ENCODE data around the gene ERGIC2. TPM values are rescaled to one million over a fixed set of nuclear protein-coding genes. Genes with fewer than 3 reads are reported as not detected.
"Not testable (repeated sequence)": the region's sequence is repeated elsewhere in the genome, so short reads cannot be mapped to it uniquely, and the experiment has no call there.

The ERGIC2 gene
- total RNA-seq, 1 donor from 2014 or later: 43.7 TPM

DNA sequence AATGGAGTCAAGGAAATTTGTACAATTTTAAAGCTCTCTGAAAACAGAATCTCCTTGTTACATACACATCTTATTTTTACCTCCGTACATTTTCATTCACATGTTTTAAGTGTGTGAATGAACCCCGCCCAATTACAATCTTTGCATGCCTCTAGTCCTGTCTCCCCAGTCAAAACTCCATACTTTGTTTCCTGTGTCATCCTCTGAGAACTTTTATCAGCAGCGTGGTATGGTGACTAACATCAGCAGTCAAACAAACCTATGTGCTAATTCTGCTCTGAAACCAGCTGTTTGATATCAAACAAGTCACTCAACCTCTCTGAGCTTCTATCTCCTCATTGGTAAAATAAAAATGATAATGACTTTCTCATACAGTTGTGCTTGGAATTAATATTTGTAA, 15.8 kb upstream of the ERGIC2 start:
- peaks cover 13% of the 10 kb centered on the region for H3K27me3 Mint-ChIP-seq
- H3K36me3 Mint-ChIP-seq (ENCODE audit: low read depth): no peaks in the 10 kb centered on the region
- no peak for DNase-seq
- POLR2A ChIA-PET: no interaction called here
- no peaks in the 10 kb centered on the region for H3K4me1 Mint-ChIP-seq
- TF ChIP-seq CTCF (IDR thresholded peaks at IDR 0.05): no peak
- no peak overlapping the region for H3K4me3 Mint-ChIP-seq
- intact Hi-C loops (cut with micrococcal nuclease): no loop called here
- ATAC-seq (ENCODE audit: low read depth): no peak
- H3K9me3 Mint-ChIP-seq: no peaks in the 10 kb centered on the region
- no peak overlapping the region for H3K27ac Mint-ChIP-seq
- CTCF ChIA-PET: no interaction called here

DNA sequence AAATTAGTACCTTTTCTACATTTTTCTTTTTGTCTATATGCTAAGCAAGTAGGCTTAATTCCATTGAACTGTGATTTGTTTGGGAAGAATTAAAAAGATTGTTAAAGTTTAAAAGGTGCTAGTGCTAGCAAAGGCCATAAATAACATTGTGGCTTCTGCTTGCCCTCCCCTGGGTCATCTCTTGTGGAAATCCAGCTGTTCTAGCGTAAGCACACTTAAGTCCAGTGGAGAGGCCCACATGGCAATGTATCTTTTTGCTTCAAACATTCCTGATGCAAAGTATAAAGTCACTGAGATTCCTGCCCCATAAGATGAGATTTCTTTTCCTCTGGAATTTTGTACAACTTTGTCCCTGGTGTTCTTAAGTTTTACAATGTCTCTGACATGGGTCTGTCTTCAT, 14.4 kb upstream of the ERGIC2 start:
- Mint-ChIP-seq H3K4me1 (no peaks in the 10 kb centered on the region), H3K36me3 (ENCODE audit: low read depth) (no peaks in the 10 kb centered on the region), H3K27me3 (peaks cover 13% of the 10 kb centered on the region), H3K27ac (no peak overlapping the region), H3K9me3 (no peaks in the 10 kb centered on the region), H3K4me3 (no peak overlapping the region)
- CTCF ChIA-PET: no interaction called here
- ATAC-seq (ENCODE audit: low read depth): no peak
- intact Hi-C loops (cut with micrococcal nuclease): no loop called here
- no peak for TF ChIP-seq CTCF (IDR thresholded peaks at IDR 0.05)
- DNase-seq: no peak
- POLR2A ChIA-PET: no interaction called here

DNA sequence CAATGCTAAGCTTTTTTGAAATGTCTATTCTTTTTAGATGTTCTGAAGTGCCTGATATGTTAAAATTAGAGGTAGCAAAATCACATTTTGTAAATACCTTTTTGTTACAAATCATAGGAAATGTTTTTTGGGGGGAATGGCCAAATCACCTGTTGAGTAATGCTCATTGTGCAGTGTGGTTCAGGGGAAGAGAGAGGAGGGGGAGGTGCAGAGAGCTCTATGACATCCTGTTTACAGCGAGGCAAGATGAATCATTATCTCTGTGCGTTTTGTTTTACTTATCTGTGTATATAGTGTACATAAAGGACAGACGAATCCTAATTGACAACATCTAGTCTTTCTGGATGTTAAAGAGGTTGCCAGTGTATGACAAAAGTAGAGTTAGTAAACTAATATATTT, 9.4 kb upstream of the ERGIC2 start:
- intact Hi-C loops (cut with micrococcal nuclease); POLR2A ChIA-PET; H3K9me3 Mint-ChIP-seq; H3K4me1 Mint-ChIP-seq; H3K4me3 Mint-ChIP-seq; H3K27me3 Mint-ChIP-seq; DNase-seq; ATAC-seq (ENCODE audit: low read depth); CTCF ChIA-PET; H3K36me3 Mint-ChIP-seq (ENCODE audit: low read depth): not testable (repeated sequence)
- peak overlapping the region; percentile 10 for H3K27ac Mint-ChIP-seq

DNA sequence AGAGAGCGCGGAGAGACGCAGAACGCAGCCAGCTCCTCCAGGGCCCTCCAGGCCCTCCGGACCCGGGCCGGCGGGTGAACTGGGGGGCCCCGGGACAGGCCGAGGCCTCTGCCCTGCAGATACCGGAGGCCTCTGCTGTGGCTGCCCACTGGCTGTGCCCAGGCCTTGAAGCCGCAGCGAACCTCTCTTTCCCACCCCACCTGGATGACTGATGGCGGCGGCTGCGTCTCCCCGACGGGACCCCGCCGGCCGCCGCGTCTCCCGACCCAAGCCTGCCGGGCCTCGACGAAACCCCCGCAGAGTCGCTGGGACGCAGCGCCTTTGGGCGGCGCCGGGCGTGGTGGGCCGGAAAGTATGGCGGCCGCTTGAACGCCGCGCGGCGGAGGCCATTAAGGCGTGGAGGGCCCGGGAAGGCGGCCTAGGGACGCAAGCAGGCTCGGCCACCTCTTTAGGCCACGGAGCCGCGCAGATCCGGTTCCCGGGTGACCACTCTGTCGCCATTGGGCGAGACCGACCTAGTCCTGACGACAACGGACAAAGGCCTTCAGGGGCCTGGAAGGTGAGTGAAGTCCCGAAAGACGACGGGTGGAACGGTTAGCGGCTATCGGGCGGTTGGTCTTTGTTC, 8.4 kb upstream of the ERGIC2 start:
- no peak for DNase-seq
- no peaks in the 10 kb centered on the region for H3K9me3 Mint-ChIP-seq
- ChIA-PET POLR2A (no interaction called here), CTCF (no interaction called here)
- intact Hi-C loops (cut with micrococcal nuclease): loop anchor here (10.0 kb wide), 1 partner anchor 1935 kb away; the partner anchor contains the start of gene SINHCAF
- no peak overlapping the region for H3K27ac Mint-ChIP-seq
- no peaks in the 10 kb centered on the region for H3K36me3 Mint-ChIP-seq (ENCODE audit: low read depth)
- ATAC-seq (ENCODE audit: low read depth): no peak
- no peak for TF ChIP-seq CTCF (IDR thresholded peaks at IDR 0.05)
- no peaks in the 10 kb centered on the region for H3K4me1 Mint-ChIP-seq
- H3K27me3 Mint-ChIP-seq: no peaks in the 10 kb centered on the region
- no peak overlapping the region for H3K4me3 Mint-ChIP-seq

DNA sequence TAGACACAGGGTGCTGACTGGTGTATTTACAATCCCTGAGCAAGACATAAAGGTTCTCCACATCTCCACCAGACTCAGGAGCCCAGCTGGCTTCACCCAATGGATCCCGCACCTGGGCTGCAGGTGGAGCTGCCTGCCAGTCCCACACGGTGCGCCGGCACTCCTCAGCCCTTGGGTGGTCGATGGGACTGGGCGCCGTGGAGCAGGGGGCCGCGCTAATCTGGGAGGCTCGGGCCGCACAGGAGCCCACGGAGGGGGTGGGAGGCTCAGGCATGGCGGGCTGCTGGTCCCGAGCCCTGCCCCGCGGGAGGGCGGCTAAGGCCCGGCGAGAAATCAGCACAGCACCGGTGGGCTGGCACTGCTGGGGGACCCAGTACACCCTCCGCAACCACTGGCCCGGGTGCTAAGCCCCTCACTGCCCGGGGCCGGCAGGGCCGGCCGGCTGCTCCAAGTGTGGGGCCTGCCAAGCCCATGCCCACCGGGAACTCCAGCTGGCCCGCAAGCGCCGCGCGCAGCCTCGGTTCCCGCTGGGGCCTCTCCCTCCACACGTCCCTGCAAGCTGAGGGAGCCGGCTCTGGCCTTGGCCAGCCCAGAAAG, 5.2 kb upstream of the ERGIC2 start:
- H3K4me3 Mint-ChIP-seq; H3K27ac Mint-ChIP-seq; ATAC-seq (ENCODE audit: low read depth): not testable (repeated sequence)

GRCh38 chr12:29385194-29385593, 4.2 kb upstream of the ERGIC2 start:
- H3K27me3 Mint-ChIP-seq; H3K4me3 Mint-ChIP-seq; H3K36me3 Mint-ChIP-seq (ENCODE audit: low read depth); ATAC-seq (ENCODE audit: low read depth); H3K27ac Mint-ChIP-seq; H3K9me3 Mint-ChIP-seq; DNase-seq; POLR2A ChIA-PET; CTCF ChIA-PET: not testable (repeated sequence)
- peaks cover 13% of the 10 kb centered on the region for H3K4me1 Mint-ChIP-seq
- intact Hi-C loops (cut with micrococcal nuclease): loop anchor here (10.0 kb wide), 1 partner anchor 1940 kb away; the partner anchor contains the start of gene SINHCAF

More for the DNA sequence above, 5.2 kb upstream of the ERGIC2 start:
- H3K4me1 Mint-ChIP-seq; H3K36me3 Mint-ChIP-seq (ENCODE audit: low read depth); H3K9me3 Mint-ChIP-seq; CTCF ChIA-PET; POLR2A ChIA-PET; DNase-seq; H3K27me3 Mint-ChIP-seq: not testable (repeated sequence)
- intact Hi-C loops (cut with micrococcal nuclease): loop anchor here (10.0 kb wide), 1 partner anchor 1939 kb away; the partner anchor contains the start of gene SINHCAF

Data from activated B cell treated with CpG ODN at 0.5 μM for 24 hours (primary cell).